RWPE2 (cell line): ENCODE data around the gene CCDC73.

Experiments used
- ATAC-seq: fragments of 200-7000 bp; cut with Tn5 transposase; 3 replicates; pipeline ENCODE4 v1.9.1; 2021; ENCODE audit warnings: low read depth
- DNase-seq: peaks from one replicate; pipeline ENCODE4 v3.0.0-alpha.2; 2020; ENCODE audit warnings: low spot score
- H3K27ac ChIP-seq: fragments of 450-650 bp; 2 replicates; pipeline ENCODE4 v1.5.1; 2017; ENCODE audit warnings: mild to moderate bottlenecking; ENCODE audit not compliant: poor library complexity, severe bottlenecking
- H3K27me3 ChIP-seq: fragments of 250-450 bp; sonication (Bioruptor Pico); 2 replicates; pipeline ENCODE4 v1.5.1; 2021; ENCODE audit warnings: mild to moderate bottlenecking, moderate library complexity; ENCODE audit not compliant: insufficient read depth, poor library complexity, severe bottlenecking
- H3K36me3 ChIP-seq: fragments of 250-450 bp; sonication (Bioruptor Pico); 2 replicates; pipeline ENCODE4 v1.5.1; 2020; ENCODE audit warnings: low read depth, mild to moderate bottlenecking, moderate library complexity
- H3K4me1 ChIP-seq: fragments of 250-450 bp; sonication (Bioruptor Pico); 2 replicates; pipeline ENCODE4 v1.5.1; 2021; ENCODE audit warnings: mild to moderate bottlenecking, moderate library complexity; ENCODE audit not compliant: insufficient read depth, poor library complexity, severe bottlenecking
- H3K4me3 ChIP-seq: fragments of 250-450 bp; sonication (Bioruptor Pico); 2 replicates; pipeline ENCODE4 v1.5.1; 2021; ENCODE audit warnings: mild to moderate bottlenecking, moderate library complexity; ENCODE audit not compliant: severe bottlenecking
- H3K9me3 ChIP-seq: fragments of 250-450 bp; sonication (Bioruptor Pico); 2 replicates; pipeline ENCODE4 v1.5.1; 2021; ENCODE audit warnings: mild to moderate bottlenecking, moderate library complexity; ENCODE audit not compliant: severe bottlenecking
- CTCF ChIP-seq: fragments of 450-650 bp; IDR thresholded peaks from one replicate; pipeline ENCODE4 v1.5.1; 2017; ENCODE audit warnings: mild to moderate bottlenecking, moderate library complexity; ENCODE audit not compliant: poor library complexity, severe bottlenecking

The CCDC73 gene

DNA sequence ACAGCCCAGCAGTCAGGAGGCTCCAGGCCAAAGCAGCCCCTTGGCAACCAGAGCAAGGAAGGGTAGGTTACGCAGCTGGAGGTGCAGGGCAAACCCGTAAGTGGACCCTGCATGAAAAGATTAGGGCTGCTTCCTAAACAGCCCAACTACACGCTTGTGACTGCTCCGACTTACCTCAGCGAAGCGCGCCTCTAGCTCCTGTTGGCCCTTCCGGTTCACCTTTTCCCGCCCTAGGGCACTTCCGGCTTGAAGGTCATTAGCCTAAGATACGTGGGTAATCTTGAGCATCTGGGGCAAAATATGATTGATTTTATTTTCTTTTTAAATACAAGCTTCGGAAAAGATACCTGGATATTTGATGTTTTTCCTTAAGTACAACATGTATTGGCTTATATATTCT lies at the start of gene CCDC73:
TSS of gene CCDC73 (minus strand) at position 224 of the 400 bp plus-strand sequence. CDS start 34,419 bp downstream, outside the sequence.
- TF ChIP-seq CTCF, result no peak
- no peaks in the 10 kb centered on the region for H3K4me1 ChIP-seq
- no peaks in the 10 kb centered on the region for H3K9me3 ChIP-seq
- H3K27me3 ChIP-seq, result no peaks in the 10 kb centered on the region
- H3K4me3 ChIP-seq, result no peak within 1 kb of the TSS
- ATAC-seq, result no peak
- no peak for DNase-seq
- H3K27ac ChIP-seq, result no peak within 1 kb of the TSS
- H3K36me3 ChIP-seq, result no peaks in the 10 kb centered on the region

- H3K9me3 ChIP-seq, result no peaks in the 10 kb centered on the region
- no peak overlapping the region for H3K27ac ChIP-seq
- TF ChIP-seq CTCF, result no peak
- H3K4me3 ChIP-seq, result no peak overlapping the region
- H3K36me3 ChIP-seq, result peaks cover 28% of the 10 kb centered on the region
- DNase-seq, result no peak
- H3K27me3 ChIP-seq, result no peaks in the 10 kb centered on the region
- H3K4me1 ChIP-seq, result peaks cover 14% of the 10 kb centered on the region
- ATAC-seq, result no peak
Observed at GRCh38 chr11:32843544-32843943, 49.1 kb upstream of the CCDC73 start.

DNA sequence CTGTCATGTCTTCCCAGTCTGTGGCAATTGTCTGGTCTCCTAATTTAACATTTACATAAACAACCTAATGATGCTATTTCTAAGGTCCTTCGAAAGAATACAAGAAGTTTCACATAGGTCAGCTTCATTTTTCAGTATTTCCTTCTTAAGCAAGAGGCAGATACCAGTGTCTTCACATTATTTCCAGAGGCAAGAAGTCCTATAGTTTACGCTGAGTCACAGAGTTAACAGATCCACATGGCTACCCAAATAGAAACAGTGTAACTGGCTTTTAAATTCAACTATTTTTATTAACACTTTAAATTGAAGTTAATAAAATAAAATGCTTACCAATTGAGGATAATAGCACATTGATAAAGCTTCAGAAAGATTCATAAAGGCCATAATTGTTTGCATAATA lies 46.1 kb upstream of the CCDC73 start:
- peaks cover 21% of the 10 kb centered on the region for H3K4me1 ChIP-seq
- H3K36me3 ChIP-seq, result peaks cover 39% of the 10 kb centered on the region
- H3K27ac ChIP-seq, result no peak overlapping the region
- ATAC-seq (no peak), DNase-seq (no peak)
- no peaks in the 10 kb centered on the region for H3K9me3 ChIP-seq
- H3K27me3 ChIP-seq, result no peaks in the 10 kb centered on the region
- no peak for TF ChIP-seq CTCF
- H3K4me3 ChIP-seq, result no peak overlapping the region

DNA sequence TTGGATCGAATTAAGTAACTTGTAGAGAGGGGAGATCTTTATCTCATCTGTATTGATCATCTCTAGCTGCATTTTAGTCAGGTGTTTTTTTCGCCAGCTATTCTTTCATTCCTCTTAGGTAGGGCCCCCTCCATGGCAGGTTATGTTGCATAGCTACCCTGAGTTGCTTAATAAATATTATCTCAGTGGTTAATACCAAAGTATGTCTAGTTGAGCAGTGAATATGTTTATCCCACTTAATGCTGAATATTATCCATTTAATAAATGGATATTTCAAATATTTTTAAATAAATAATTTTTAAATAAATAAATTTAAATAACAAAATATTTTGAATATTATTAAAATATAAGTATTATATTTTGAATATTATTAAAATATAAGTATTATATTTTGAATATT lies 44.8 kb upstream of the CCDC73 start:
- Histone ChIP-seq H3K4me3 (no peak overlapping the region), H3K27me3 (no peaks in the 10 kb centered on the region), H3K4me1 (peaks cover 21% of the 10 kb centered on the region), H3K27ac (peak overlapping the region; percentile 68), H3K36me3 (peaks cover 40% of the 10 kb centered on the region), H3K9me3 (no peaks in the 10 kb centered on the region)
- TF ChIP-seq CTCF, result no peak
- no peak for ATAC-seq
- DNase-seq, result no peak

DNA sequence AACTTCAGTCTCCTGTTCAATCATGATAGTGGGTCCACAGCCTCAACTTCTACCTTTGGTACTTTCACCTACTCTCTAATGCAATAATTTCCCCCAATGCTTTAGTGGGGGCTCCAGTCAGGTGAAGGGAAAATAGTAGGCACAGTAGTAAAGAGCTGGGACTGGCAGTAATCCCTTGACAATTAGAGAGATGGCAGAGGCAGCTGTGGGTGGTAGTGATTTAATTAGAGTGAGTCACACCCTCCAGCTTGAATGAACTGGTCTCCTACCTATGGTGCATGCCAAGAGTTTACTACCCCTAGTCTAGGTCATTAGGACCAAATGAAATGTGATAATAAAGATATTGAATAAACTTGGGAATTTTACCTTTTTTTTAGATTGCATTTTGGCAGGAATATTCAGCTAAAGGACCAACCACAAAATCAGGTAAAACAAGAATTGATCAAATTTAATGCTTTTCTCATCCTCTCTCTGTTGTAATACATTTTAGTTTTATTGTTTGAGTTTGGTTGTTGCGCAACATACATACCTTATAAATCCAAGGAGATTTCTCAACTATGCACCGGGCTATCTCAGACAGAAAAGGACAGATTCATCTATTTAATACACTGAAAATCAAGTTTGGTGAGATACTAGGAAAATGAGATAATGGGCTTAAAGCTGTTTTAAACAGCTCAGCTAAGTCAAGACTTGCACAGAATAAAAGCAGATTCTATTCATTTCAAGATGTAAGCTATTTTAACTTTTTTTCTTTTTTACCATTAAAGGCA lies 44.2 kb upstream of the CCDC73 start:
- Histone ChIP-seq H3K27me3 (no peaks in the 10 kb centered on the region), H3K4me3 (no peak overlapping the region), H3K36me3 (peaks cover 40% of the 10 kb centered on the region), H3K27ac (peak overlapping the region; percentile 68), H3K4me1 (peaks cover 21% of the 10 kb centered on the region), H3K9me3 (no peaks in the 10 kb centered on the region)
- TF ChIP-seq CTCF, result no peak
- no peak for DNase-seq
- ATAC-seq, result peak; percentile 96
